HepG2 (cell line): ENCODE measurements around the gene ATG9A. TPM values are rescaled to one million over a fixed set of nuclear protein-coding genes. Genes with fewer than 3 reads are reported as not detected.
A peak's percentile ranks its signal among the peaks of the same experiment; 100 is the strongest.

Source experiments
- CREB1 ChIP-seq, 2 experiments: fragments of 450-650 bp in 1 of 2; IDR thresholded peaks; 2 replicates each; pipeline ENCODE4 v1.6.1; 2016 to 2017; ENCODE audit warnings: control low read depth in 1 of 2, mild to moderate bottlenecking in 1 of 2, missing compliant biosample characterization in 1 of 2, missing genetic modification characterization in 1 of 2
- ELF3 ChIP-seq: IDR thresholded peaks from 2 replicates; pipeline ENCODE4 v1.6.1; 2016; ENCODE audit warnings: missing genetic modification reagents, missing compliant biosample characterization
- ETV6 ChIP-seq: sonication (generic); formaldehyde crosslinking; conservative IDR thresholded peaks from 2 replicates; pipeline ENCODE4 v1.4.0; 2020; ENCODE audit warnings: missing genetic modification reagents
- HDAC1 ChIP-seq: sonication (generic); formaldehyde crosslinking; IDR thresholded peaks from 2 replicates; pipeline ENCODE4 v1.5.1; 2020; ENCODE audit warnings: mild to moderate bottlenecking, missing genetic modification reagents
- KAT2B ChIP-seq: fragments of 150-350 bp; IDR thresholded peaks from 2 replicates; pipeline ENCODE4 v1.6.1; 2014; ENCODE audit warnings: low read depth, low read length, borderline replicate concordance
- KAT8 ChIP-seq: IDR thresholded peaks from 2 replicates; pipeline ENCODE4 v1.6.1; 2016; ENCODE audit warnings: missing genetic modification reagents, missing compliant biosample characterization
- NFATC3 ChIP-seq: sonication (generic); formaldehyde crosslinking; IDR thresholded peaks from 2 replicates; pipeline ENCODE4 v1.5.1; 2020; ENCODE audit warnings: mild to moderate bottlenecking, missing genetic modification reagents
- RBAK ChIP-seq: sonication (generic); formaldehyde crosslinking; IDR thresholded peaks from 2 replicates; pipeline ENCODE4 v1.5.1; 2020; ENCODE audit warnings: mild to moderate bottlenecking, missing genetic modification reagents
- SALL2 ChIP-seq: sonication (generic); formaldehyde crosslinking; IDR thresholded peaks from 2 replicates; pipeline ENCODE4 v1.8.1; 2023; ENCODE audit warnings: mild to moderate bottlenecking, missing genetic modification reagents, inconsistent platforms
- SCMH1 ChIP-seq: sonication (generic); formaldehyde crosslinking; IDR thresholded peaks from 2 replicates; pipeline ENCODE4 v1.9.0; 2021; ENCODE audit warnings: missing genetic modification reagents, mild to moderate bottlenecking, borderline replicate concordance
- SKIL ChIP-seq: sonication (generic); formaldehyde crosslinking; IDR thresholded peaks from 2 replicates; pipeline ENCODE4 v1.8.0; 2022; ENCODE audit warnings: missing genetic modification reagents, mild to moderate bottlenecking, moderate library complexity, borderline replicate concordance
- THAP7 ChIP-seq: sonication (generic); formaldehyde crosslinking; IDR thresholded peaks from 2 replicates; pipeline ENCODE4 v1.8.1; 2023; ENCODE audit warnings: mild to moderate bottlenecking, missing genetic modification reagents
- ZBTB37 ChIP-seq: sonication (generic); formaldehyde crosslinking; IDR thresholded peaks from 2 replicates; pipeline ENCODE4 v1.4.0; 2020; ENCODE audit warnings: mild to moderate bottlenecking, missing genetic modification reagents
- ZFP36 ChIP-seq: fragments of 150-350 bp; IDR thresholded peaks from 2 replicates; pipeline ENCODE4 v1.6.1; 2018; ENCODE audit warnings: borderline replicate concordance, low read length, low read depth; ENCODE audit not compliant: partially characterized antibody
- ZNF225 ChIP-seq: sonication (generic); formaldehyde crosslinking; IDR thresholded peaks from 2 replicates; pipeline ENCODE4 v1.4.0; 2020; ENCODE audit warnings: mild to moderate bottlenecking, missing genetic modification reagents
- ZNF251 ChIP-seq: sonication (generic); formaldehyde crosslinking; IDR thresholded peaks from 2 replicates; pipeline ENCODE4 v1.9.0; 2021; ENCODE audit warnings: mild to moderate bottlenecking, missing genetic modification reagents
- ZNF556 ChIP-seq: sonication (generic); formaldehyde crosslinking; IDR thresholded peaks from 2 replicates; pipeline ENCODE4 v1.4.0; 2020; ENCODE audit warnings: mild to moderate bottlenecking, missing genetic modification reagents, borderline replicate concordance
- ZNF619 ChIP-seq: sonication (generic); formaldehyde crosslinking; IDR thresholded peaks from 2 replicates; pipeline ENCODE4 v1.4.0; 2020; ENCODE audit warnings: mild to moderate bottlenecking, missing genetic modification reagents
- ZNF713 ChIP-seq: sonication (generic); formaldehyde crosslinking; IDR thresholded peaks from 2 replicates; pipeline ENCODE4 v1.4.0; 2020; ENCODE audit warnings: mild to moderate bottlenecking, missing genetic modification reagents
- polyA plus RNA-seq, 8 experiments: library from polyadenylated mRNA; depleted of rRNA in 3 of 8; stranded (reverse) in 7 of 8; unstranded in 1 of 8; fragments of >200 nt; fragmentation: Illumina TruSeq in 4 of 8; extraction: Trizol in 4 of 8; gene quantifications; 2 replicates each; pipeline versions ENCODE4 v1.2.1 to v1.2.3, GENCODE V29; 2011 to 2016; ENCODE audit warnings: low read depth in 4 of 8, missing spikeins in 1 of 8, mixed read lengths in 1 of 8; ENCODE audit not compliant: insufficient read depth in 1 of 8
- total RNA-seq, 5 experiments: library from RNA; depleted of rRNA; stranded (reverse); fragments of >200 nt; fragmentation: Illumina TruSeq; extraction: Trizol; gene quantifications; 2 replicates each; pipeline ENCODE4 v1.2.3, GENCODE V29; 2016; ENCODE audit warnings: low read depth in 1 of 5
- TF ChIP-seq, protein P1 (sequence below): IDR thresholded peaks from 2 replicates; pipeline ENCODE4 v1.6.1; 2016
- TF ChIP-seq, protein P2 (sequence below), 2 experiments: sonication (generic) in 1 of 2; formaldehyde crosslinking in 1 of 2; IDR thresholded peaks; 2 replicates each; pipeline versions ENCODE4 v1.4.0 to v1.6.1; 2018 to 2020; ENCODE audit warnings: missing genetic modification reagents in 2 of 2, borderline replicate concordance in 1 of 2, low read depth in 1 of 2, mild to moderate bottlenecking in 1 of 2, missing biosample characterization in 1 of 2
- TF ChIP-seq, protein P3 (sequence below): sonication (generic); formaldehyde crosslinking; IDR thresholded peaks from 2 replicates; pipeline ENCODE4 v1.9.0; 2021; ENCODE audit warnings: missing genetic modification reagents, mild to moderate bottlenecking, borderline replicate concordance

ATG9A gene
- total and polyA plus RNA-seq, 2 of the 13 experiments (the other 11 are each of a cell fraction or from before 2014, with no cell fraction given), result 35.0 to 131 TPM

DNA sequence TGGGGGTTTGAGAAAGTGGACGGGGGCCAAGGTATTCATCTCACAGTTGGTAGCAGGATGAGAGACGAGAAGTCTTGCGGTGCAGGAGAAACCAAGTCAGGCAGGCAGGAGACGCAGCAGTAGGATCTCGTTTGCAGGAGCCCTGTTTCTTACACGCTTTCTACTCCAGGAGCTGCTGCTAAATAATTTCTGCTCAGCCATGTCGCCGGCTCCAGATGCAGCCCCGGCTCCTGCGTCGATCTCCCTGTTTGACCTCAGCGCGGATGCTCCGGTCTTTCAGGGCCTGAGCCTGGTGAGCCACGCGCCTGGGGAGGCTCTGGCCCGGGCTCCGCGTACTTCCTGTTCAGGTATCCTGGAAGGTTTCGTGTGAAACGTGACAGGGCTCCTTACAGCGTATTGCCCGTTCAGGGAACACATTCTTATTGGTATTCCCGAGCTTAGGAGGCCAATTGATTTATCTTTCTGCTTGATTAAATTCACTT, 664 bp upstream of the ATG9A start (continued):
- TF ChIP-seq SALL2 (CRISPR knock-in tag) (no peak; the same call in 1 of the 2 replicates), KAT2B (no peak), ZNF619 (CRISPR knock-in tag) (no peak; the same call in 1 of the 2 replicates), ZNF556 (CRISPR knock-in tag) (no peak), SCMH1 (CRISPR knock-in tag) (no peak), ELF3 (CRISPR knock-in tag) (peak; percentile 82), ZNF251 (no peak), ETV6 (CRISPR knock-in tag) (no peak), ZNF225 (CRISPR knock-in tag) (peak; percentile 41; the same call in 1 of the 2 replicates), SKIL (no peak), THAP7 (CRISPR knock-in tag) (no peak), CREB1 (IDR thresholded peaks at IDR 0.05) (no peak), CREB1 (CRISPR knock-in tag; IDR thresholded peaks at IDR 0.05) (no peak), KAT8 (CRISPR knock-in tag) (no peak), HDAC1 (CRISPR knock-in tag) (peak; percentile 32), RBAK (CRISPR knock-in tag) (no peak), ZBTB37 (CRISPR knock-in tag) (0 out of 2 replicates have a peak, but pooled peaks have one; percentile 14), NFATC3 (CRISPR knock-in tag) (no peak), ZNF713 (CRISPR knock-in tag) (no peak), ZFP36 (no peak)
- TF ChIP-seq, protein P1, sequence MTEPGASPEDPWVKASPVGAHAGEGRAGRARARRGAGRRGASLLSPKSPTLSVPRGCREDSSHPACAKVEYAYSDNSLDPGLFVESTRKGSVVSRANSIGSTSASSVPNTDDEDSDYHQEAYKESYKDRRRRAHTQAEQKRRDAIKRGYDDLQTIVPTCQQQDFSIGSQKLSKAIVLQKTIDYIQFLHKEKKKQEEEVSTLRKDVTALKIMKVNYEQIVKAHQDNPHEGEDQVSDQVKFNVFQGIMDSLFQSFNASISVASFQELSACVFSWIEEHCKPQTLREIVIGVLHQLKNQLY (CRISPR knock-in tag), result 0 out of 2 replicates have a peak, but pooled peaks have one; percentile 49
- TF ChIP-seq, protein P2, sequence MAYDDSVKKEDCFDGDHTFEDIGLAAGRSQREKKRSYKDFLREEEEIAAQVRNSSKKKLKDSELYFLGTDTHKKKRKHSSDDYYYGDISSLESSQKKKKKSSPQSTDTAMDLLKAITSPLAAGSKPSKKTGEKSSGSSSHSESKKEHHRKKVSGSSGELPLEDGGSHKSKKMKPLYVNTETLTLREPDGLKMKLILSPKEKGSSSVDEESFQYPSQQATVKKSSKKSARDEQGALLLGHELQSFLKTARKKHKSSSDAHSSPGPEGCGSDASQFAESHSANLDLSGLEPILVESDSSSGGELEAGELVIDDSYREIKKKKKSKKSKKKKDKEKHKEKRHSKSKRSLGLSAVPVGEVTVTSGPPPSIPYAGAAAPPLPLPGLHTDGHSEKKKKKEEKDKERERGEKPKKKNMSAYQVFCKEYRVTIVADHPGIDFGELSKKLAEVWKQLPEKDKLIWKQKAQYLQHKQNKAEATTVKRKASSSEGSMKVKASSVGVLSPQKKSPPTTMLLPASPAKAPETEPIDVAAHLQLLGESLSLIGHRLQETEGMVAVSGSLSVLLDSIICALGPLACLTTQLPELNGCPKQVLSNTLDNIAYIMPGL (CRISPR knock-in tag; IDR thresholded peaks at IDR 0.05; ENCODE audit: borderline replicate concordance in 1 of 2, low read depth in 1 of 2), result no peak
- TF ChIP-seq, protein P3, sequence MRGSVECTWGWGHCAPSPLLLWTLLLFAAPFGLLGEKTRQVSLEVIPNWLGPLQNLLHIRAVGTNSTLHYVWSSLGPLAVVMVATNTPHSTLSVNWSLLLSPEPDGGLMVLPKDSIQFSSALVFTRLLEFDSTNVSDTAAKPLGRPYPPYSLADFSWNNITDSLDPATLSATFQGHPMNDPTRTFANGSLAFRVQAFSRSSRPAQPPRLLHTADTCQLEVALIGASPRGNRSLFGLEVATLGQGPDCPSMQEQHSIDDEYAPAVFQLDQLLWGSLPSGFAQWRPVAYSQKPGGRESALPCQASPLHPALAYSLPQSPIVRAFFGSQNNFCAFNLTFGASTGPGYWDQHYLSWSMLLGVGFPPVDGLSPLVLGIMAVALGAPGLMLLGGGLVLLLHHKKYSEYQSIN (CRISPR knock-in tag), result no peak
